ENCODE results near the gene BCAT1.
"Not testable (repeated sequence)": the region's sequence is repeated elsewhere in the genome, so short reads cannot be mapped to it uniquely, and the experiment has no call there.

The BCAT1 gene

DNA sequence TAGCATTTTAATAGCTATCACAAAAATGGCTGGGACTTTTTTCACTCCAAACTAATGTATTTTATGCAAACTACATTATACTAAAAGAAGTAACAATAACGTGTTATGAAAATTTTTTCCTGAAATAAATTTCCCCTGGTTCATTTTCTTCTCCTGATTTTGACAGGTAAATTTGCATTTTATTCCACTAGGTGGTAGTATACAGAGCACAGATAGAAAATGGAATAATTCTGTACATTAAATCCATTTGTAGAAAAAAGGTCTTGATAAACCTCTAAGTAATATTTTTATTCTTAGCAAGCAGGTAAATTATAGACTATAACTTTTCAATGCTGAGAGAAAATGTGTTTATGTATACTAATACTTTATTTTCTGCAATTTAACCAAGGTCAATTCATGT lies 96.5 kb downstream of the BCAT1 start:
- no peak for DNase-seq

DNA sequence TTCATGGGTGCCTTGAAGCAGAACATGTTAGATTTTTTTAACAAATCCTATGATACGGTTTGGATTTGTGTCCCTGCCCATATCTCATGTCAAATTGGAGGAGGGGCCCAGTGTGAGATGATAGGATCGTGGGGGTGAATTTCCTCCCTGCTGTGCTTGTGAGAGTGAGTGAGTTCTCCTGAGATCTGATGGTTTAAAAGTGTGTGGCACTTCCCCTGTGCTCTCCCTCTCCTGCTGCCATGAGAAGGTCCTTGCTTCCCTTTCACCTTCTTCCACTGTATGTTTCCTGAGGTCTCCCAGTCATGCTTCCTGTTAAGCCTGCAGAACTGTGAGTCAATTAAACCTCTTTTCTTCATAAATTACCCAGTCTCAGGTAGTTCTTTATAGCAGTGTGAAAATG lies 97.0 kb downstream of the BCAT1 start:
- not testable (repeated sequence) for DNase-seq

DNA sequence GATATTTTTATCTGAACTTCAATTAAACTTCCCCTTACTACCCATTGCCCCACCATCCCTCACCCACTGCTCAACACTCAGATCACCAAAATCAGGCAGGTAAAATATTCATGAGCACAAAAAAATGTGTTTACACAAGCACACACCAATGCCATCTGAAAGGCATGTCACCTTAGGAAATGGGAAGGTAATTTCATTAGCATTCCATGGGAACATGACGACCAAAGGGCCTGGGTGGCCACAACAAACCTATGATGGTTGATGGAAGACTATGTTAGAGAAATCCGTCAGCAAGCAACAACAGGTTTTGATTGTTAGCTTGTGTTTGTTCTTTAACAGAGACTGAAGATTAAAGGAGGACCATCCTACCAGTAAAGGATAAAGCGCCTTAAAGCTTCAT lies 97.6 kb downstream of the BCAT1 start:
- no peak for DNase-seq

DNA sequence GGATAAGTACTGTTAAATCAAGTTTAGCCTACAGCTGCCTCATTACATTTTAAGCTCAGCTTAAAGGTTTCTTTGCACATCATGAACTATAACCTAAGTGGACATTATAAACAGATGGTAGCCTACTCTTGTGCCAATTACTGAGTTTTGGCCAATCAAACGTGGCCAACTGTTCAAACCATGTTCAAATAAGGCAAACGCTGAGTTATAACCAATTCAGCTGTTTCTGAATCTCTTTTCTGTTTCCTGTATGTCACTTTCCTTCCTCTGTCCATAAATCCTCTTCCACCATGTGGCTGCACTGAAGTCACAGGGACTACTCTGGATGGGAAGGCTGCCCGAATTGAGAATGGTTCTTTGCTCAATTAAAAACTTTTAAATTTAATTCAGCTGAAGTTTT lies 98.4 kb downstream of the BCAT1 start:
- no peak for DNase-seq

DNA sequence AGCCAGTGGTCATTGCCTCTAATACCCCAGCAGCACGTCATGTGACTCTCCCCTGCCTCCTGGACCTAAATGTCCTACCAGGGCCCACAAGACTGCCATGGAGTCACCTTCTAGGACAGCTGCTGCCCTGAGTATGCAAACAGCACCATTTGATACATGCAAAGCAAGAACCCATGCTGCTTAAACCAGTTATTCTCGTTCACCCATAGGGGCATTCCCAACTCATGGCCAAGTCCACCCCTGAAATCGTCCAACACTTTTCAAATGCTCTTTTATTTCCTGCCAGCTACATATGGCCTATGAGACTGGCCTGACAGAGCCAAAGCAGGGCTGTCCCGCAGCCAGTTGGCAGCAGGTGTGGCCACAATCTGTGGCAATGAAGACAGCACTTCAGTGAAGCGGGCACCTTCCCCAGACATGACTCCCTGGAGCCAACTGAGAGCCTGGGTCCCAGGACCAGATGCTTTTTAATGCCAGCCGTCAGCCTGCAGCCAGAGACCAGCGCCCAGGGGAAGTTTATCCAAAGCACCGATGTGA lies 99.9 kb downstream of the BCAT1 start:
- no peak for DNase-seq

DNA sequence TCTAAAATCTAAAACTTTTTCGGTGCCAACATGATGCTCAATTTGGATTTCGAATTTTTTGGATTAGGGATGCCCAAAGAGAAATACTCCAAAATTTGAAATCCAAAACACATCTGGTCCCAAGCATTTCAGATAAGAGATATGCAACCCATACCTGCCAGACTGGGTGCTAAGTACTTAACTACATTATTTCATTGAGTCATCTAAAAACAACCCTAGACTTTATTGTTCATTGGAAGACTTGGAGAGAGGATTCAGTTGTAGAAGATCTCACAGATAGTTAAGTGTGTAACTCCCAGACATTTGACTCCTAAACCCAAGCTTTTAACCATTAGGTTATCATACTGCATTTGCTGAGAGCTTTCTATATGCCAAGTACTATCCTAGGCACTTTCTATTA lies 102.2 kb downstream of the BCAT1 start:
- no peak for DNase-seq

DNA sequence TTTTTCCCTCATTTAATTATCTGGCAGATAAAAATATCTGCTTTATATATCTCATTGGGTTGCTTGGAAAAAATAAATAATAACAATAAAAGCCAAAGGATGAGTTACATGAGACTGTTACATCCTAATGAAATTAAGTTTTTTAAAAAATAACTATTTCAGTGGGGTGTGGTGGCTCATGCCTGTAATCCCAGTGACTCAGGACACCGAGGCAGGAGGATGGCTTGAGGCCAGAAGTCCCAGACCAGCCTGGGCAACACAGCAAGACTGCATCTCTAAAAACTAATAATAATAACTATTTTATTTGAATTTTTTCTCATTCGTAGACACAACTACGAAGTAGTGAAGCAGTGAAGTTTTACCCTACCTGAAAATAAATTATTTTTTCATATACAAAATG lies 103.3 kb downstream of the BCAT1 start:
- DNase-seq: no peak

DNA sequence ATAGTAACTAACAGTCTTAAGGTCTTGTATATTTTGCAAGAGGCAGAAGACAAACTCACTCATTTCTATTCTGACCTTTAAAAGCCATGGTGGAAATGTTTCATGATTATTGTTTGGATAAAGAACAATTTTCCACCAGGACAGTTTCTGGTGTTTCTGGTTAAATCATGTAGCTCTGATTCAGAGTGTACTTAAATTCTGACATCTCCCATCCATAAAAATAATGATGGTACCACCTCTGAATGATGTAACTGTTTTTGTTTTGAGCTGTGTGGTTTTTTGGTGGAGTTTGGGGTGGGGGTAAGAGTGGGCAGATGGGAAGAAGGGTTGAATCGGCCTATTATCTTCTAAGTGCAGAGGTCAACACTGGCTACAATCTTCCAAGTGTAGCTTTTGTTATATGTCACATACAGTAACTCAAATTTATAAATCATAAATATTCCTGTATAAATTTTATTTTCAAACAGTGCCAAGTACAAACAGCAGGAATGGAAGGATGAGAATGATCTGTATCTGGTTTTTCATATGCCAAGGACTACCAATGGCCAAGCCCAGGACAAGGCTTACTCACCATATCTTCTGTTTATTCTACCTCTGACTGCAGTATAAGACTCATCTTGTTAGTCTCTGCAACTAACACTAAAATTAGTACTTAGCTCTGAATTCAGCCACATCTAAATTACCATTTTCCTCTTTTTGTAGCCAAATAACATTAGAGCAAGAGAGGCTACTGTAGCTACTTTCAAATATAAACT lies 108.7 kb downstream of the BCAT1 start:
- no peak for DNase-seq

DNA sequence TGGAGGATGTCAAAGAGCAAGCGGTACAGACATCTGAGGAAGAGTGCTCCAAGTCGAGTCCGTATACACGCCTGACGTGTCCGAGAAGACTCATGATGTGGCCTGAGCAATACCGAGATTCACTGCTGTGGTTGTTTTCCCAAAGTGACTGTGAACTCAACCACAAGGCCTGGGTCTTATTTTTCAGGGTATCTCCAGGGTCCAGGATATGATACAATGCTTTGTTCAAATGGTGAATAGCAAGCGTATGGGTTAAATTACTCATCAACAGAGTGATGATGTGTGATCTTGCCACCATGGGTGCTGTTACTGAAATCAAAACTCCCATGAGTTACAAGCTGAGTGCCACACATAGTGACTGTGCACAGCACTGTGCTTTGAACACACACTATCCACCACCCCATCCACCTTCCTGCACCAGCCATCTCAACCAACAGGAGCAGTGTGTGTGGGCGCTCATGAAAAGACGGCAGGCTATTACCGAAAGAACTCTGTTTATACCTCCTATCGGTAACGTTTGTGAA lies 109.6 kb downstream of the BCAT1 start:
- DNase-seq: no peak

DNA sequence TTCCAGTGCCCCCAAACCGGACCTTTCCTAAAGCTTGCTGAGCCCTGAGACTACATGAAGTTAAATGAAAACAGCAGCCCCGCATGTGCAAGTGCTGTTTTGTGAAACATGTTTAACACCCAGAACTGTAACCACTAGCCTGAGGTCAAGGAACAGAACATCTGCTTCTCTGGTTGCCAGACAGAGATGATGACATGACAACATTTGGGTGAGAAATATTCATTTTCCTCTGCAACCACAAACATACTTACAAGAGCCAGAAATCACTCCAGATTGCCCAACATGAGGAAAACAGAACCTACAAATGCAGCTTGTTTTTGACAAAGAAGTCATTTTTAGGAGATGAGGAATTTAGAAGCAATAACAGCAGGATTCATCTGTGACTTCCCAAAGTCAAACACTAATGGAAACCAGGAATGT lies 110.4 kb downstream of the BCAT1 start:
- peak; percentile 42 for DNase-seq

DNA sequence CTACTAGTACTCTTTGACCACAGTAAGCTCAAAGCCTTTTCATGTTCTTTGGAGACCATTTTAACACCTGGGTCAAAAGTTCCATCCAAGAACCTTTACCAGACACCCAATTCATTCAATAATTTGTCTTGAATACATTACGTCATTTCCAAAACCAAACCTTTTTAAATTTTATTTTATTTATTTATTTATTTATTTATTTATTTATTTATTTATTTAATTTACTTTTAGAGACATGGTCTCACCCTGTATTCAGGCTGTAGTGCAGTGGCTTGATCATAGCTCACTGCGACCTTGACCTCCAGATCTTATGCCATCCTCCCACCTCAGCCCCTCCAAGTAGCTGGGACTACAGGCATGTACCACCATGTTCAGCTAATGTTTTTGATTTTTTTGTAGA lies 113.5 kb downstream of the BCAT1 start:
- DNase-seq: no peak

DNA sequence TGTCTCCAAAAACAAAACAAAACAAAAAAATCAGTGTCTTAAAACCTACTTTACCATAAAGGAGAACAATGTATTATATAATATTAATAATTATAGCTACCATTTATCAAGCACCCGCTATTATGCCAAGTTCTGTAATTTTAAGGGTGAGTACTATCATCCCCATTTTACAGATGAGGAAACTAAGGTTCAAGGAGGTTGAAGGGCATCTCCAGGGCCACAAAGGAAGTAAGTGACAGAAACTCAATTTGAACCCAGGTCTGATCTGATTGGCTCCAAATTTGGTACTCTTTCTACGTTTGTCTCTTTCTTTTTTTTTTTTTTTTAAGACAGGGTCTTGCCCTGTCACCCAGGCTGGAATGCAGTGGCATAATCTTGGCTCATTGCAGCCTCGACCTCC lies 115.4 kb downstream of the BCAT1 start:
- no peak for DNase-seq

DNA sequence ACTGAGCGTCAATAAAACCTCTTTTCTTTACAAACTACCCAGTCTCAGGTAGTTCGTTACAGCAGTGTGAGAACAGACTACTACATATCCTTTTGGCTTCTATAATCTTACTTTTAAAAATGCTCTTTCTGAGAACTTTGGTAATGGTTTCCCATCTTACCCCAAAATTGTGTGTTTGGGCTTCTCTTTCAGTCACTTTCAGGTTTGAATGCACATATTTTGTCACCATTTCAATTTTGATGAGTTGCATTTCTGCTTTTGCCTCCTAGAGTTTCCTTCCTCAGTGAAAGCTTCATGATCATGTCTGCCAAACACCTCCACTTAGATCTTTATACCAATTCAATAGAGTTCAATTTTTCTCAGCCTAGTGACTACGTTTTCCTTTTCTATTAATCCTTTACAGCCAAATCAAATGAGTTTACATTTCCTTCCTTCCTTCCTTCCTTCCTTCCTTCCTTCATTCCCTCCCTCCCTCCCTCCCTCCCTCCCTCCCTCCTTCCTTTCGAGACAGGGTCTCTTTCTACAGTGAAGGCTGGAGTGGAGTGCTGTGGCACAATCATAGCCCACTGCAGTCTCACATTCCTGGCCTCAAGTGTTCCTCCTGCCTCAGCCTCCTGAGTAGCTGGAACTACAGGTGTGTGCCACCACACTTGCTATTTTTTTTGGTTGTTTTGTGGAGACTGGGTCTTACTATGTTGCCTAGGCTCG lies 124.9 kb downstream of the BCAT1 start:
- no peak for DNase-seq

DNA sequence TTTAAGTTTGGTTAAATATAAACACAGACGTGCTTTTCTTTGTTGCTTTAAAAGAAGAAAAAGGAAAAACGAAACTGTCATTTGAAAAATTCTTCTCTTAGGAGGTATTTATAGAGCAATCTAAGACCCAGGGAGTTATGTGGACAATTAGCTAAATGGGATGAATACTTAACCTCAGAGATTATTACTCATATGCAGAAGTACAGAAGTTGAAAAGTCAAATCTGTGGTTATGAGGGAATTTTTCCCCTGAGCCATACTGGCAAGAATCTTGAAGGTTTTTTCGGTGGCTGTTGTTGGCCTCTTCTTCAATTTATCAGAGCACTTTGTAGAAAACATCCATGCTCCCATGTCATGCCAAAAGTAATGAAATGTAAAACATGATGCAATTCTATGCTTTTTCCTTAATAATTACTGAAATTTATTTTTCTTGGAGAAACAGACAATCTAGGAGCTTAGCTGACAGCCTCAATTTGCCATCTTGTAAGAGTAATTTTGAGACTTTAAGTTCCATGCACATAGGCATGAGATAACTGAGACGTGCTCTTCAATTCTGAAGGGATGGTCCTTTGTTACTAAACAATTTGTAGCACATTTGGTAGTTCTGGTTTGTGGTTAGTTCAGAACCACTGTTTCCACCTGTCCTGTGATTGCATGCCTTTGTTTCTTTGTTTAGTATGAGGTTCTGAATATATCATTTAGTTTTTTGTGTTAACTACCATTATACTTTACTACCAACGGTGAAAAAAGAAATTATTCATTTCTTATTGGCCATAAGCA lies 126.6 kb downstream of the BCAT1 start:
- no peak for DNase-seq

DNA sequence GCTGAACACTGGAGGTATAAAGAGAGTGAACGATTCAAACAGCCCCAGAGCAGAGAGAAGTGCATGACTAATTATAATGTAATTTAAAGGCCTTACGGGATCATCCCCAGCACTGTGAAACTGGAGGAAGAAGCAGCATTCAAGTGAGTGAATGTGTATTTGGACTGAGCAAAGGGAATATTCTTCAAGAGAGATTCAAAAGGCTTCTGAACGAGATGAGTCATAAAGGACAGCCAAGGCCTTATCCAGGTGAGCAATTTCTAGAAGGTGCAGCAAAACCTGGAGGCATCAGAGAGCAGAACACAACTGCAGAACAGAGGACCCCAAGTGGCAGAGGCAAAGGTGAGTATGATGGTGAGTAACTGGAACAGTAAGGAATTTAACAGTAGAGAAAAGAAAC lies 127.2 kb downstream of the BCAT1 start:
- DNase-seq: no peak

DNA sequence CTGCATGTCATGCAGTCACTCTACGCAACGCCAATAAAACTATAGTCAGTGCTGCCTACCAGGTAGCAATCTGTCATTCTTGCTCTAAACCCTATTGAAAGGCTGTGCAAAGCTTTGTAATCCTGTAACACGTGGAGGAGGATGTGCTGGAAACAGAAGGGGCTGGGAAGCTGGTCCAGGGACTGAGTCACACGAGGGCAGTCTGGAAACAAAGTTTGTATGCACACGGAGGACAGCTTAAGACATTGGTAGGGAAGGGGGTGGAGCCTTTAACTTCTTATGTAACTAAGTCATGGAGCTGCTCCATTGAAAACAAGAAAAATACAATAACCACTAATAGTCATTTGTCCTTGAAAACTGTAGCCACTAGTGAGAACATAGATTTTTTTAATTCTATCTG lies 128.0 kb downstream of the BCAT1 start:
- DNase-seq: no peak

DNA sequence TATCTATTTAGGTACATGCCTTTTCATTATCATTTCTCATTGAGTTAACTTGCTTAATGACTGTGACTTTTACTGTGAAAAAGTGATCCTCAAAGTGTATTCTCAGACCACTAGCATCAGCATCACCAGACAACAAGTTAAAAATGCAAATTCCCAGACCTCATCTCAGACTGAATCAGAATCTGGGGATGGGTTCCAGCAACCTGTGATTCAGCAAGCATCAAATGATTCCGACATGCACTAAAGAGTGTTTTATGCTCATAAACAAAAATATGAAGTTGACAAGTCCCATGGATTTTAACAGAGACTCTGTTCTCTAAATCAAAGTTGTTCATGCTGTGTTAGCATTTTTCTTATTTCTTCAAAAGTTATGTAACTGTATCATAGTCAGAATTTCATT lies 130.6 kb downstream of the BCAT1 start:
- DNase-seq: no peak

DNA sequence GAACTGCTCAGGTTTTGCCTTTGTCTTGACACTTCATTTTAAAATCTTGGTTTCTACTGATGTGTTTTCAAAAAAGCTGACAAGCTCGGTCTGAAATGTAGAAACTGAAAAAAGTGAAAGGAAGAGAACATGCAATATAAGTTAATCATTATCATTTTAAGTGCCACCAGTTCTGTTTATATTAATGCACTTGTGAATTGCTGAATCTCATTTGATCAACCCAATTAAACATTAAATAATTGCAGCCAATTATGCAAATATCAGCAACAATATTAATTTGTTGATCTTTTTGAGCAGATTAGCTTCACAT lies 133.8 kb downstream of the BCAT1 start:
- no peak for DNase-seq

DNA sequence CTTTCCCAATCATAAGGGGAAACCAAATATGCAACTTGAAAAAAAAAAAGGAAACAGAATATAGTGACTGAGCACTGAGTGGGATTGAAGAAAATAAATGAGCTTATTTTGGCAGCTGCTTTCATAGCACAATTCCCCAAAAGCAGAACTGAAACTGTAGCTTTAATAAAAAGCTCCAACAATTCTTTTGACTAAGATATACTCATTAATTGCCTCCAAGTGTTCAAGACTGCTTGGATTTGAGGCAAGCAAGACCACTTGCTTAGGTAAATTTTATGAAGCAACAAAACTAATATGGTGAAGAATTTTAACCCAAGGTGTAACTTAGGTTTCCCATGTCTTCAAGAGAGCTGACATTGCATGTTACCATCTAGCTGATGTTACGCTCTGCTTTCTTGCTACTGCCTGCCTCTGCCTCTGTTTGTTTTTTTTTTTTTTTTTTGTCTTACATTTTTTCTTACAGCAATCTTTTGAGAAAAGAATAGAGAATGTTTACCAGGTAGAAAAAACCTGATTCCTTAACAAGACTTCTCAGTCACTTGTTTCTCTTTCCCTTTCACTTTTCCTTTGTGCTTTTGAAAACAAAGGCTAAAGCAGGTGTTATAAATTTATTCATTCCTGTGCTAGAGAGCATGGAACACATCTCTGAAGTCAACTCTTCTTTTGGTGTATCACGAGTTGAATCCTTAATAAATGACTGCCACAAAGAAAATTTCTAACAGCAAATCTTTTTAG lies 134.4 kb downstream of the BCAT1 start:
- no peak for DNase-seq

DNA sequence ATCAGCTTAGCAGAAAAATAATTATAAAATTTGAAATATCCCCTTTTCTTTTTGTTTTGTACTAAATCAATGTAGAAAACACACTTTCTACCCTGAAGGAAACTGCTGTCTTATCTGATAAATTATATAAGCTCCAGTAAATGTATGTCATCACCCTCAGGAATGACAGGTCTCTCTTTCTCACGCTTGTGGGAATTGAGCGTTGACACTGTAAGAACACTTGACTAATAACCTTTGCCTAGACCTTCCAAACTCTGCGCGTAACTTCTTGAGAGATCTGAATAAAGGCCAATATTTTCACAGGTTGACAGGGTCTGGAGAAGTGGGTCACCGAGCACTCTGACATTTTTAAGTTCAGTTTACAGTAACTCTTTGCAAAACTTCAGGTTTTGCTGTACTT lies 138.5 kb downstream of the BCAT1 start:
- DNase-seq: no peak

DNA sequence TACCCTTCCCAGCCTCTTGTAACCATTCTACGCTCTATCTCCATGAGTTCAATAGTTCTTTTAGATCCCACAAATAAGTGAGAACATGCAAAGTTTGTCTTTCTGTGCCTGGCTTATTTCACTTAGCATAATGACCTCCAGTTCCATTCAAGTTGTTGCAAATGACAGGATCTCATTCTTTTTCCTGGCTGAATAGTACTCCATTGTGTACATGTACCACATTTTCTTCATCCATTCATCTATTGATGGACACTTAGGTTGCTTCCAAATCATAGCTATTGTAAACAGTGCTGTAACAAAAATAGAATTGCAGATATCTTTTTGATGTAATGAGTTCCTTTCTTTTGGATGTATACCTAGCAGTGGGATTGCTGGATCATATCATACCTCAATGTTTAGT lies 139.6 kb downstream of the BCAT1 start:
- not testable (repeated sequence) for DNase-seq

DNA sequence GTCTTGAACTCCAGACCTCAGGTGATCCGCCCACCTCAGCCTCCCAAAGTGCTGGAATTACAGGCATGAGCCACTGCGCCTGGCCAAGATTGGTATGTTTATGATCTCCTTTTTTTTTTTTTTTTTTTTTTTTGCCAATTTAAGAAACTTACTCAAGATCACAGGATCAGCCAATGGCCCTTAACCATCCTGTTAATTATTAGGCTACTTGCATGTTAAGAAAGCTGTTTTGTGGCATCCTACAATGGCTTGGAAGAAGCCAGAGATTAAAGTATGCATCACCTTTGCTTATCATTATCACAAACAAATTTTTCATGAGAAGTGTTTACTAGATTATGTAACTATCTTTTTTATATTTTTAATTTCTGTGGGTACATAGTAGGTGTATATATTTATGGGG lies 140.2 kb downstream of the BCAT1 start:
- no peak for DNase-seq

DNA sequence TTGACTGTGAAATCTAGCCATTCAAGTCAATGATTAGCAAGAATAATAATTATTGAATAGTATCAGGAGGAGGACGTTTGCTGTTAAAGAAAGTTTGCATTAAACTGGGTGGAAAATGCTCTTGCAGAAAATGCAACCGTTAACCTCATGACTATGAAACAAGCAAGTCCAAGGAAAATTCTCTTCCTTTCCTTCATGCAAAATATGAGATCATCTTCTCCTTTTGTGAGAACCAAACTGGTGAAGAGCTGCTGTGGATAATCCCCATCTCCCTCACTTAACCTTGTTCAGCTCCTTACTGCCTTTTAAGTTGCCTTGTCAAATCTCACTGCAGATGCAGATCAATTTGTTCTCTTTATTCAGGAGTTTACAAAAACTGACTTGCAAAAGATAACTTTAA lies 142.5 kb downstream of the BCAT1 start:
- DNase-seq: no peak

All from femur (tissue), 1 donor.